GM18909 (cell line): ENCODE data around the gene TXNL4A.

Experiments used
- ATAC-seq: cut with Tn5 transposase; IDR thresholded peaks from one replicate; pipeline ENCODE4 v1.9.1; 2021; ENCODE audit warnings: mild to moderate bottlenecking; ENCODE audit not compliant: unreplicated experiment, poor library complexity

TXNL4A gene

DNA sequence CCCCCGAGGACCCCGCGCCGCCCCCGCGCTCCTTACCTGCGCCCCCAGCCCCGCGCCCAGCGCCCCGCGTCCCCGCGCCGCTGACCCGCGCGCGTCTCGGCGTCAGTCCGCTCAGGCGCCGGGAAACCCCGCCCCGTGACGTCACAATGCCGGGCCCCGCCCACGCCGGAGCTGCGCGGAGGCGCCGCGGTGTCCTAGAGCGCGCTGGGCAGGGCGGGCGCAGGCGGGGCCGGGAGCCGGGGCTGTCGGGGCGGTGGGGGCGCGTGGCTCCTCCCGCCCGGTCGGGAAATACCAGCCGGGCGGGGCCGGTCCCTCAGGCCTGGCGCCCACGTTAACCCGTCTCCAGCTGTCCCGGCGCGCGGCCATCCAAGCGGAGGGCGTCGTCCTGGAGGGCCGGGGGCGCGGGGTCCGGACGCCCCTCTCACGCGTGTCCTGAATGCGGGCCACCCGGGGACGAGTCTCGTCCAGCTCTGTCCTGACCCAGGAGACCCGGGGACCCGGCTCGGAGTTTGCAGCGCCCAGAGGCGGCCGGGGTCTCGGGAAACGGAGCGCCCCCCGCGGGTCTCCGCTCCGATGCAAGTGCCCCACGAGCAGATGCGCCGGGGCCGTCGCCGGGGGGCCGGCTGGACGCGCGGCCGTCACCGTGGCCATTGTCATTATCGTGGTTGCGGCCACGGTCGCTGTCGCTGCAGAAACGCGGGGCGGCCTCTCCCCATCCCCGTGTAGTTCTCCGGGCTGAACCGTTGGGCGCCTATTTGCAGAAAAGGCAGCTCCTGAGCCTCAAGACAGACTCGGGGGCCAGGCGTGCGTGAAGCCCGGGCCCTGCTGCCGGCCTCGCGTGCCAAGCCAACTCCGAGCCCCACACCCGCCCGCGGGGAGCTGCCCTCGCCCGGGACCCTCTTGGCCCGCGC is 36.6 kb downstream of the TXNL4A start, which contains the start of gene SLC66A2:
Gene SLC66A2 (minus strand): TSS at position 109 of the 911 bp plus-strand sequence. CDS start 727 bp downstream, outside the sequence.
- ATAC-seq: peak; percentile 85

DNA sequence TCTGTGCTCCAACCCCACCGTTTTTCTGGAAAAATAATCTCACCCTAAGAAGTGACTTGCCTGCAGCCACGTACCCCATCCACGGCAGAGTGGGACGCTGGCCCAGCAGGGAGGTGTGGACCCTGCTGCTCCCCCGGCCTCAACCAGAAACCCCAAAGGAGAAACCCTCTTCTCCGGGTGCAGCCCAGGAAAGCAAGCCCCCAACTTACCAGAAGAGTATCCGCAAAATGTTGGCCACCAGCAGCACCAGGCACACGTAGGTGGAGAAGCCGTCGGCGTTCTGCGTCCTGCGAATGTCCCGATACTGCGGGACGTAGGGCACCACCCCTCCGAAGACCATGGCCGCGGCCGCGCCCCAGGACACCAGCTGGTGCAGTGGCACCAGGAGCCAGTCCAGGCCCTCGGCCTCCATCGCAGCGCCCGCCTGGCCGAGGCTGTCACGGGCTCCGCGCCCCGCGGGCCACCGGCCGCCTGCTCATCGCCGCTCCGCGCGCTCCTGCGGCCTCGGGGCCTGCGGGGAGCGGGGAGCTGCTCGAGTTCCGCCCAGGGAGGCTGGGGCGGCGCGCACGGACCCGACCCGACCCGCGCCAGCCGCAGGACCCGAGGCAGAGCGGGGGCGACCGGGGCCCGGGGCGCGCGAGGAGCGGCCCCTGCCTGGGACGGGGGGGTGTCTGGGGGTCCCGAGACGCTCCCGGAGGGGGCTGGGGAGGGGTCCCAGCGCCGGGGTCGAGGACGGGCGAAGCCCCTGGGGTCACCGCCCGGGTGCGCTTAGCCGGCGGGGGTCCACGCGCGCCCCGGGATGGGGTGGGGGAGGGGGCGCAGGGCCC is 37.6 kb downstream of the TXNL4A start:
- peak; percentile 23 for ATAC-seq

DNA sequence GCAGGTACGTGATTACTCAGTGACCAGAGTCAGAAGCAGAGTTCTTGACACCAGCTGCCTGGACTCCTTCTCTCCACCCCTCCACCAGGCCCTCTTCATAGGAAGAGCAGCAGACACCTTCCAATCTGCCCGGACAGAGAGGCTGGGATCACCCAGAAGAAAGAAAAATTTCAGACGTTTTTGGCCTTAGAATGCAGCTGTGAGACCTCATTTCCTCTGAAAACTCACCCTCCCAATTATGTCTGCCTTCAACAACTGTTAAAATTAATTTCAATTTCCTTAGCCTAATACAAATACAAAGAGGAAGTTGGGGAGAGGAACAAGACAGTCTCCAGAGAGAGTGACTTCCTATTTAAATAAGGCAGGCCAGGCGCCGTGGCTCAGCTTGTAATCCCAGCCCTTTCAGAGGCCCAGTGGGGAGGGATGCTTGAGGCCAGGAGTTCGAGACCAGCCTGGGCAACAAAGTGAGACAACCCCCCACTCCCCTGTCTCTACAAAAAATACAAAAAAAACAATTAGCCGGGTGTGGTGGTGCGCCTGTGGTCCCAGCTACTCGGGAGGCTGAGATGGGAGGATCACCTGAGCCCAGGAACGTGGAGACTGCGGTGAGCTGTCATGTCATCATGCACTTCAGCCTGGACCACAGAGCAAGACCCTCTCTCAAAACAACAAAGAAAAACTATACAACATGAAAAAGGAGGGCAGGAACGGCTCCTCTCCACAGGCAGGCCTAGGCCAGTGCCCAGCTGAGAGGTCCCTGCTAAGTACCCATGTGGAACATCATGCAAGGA is 38.5 kb downstream of the TXNL4A start:
- ATAC-seq: no peak

DNA sequence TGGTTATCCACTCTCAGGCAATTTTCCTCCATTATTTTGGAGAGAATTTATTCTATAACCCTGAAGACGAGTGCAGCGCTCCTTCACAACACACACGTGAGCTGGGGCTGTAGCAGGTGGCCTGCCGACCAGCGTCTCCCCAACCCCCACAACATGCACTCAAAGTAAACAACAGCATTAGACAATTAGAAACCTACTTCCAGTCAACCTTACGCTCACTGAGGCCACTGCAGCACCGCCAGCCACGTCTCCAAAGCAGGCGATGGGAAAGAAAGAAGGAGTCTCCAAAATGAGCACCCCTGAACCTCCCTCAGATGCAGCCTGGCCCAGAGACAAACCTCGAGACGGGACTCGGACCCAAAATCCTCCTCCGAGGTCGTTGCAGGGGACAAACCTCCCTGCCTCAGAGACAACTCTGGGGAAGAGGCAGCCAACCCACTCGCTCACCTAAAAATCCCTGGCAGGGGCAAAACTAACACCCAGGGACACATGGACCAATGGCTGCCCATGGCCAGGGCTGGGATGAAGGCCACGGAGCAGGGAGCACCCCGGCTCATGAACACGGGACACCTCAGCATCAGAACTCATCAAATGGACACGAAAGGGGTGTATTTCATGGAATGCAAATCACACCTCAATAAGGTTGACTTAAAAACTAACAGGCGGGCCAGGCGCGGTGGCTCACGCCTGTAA is 39.5 kb downstream of the TXNL4A start:
- no peak for ATAC-seq

DNA sequence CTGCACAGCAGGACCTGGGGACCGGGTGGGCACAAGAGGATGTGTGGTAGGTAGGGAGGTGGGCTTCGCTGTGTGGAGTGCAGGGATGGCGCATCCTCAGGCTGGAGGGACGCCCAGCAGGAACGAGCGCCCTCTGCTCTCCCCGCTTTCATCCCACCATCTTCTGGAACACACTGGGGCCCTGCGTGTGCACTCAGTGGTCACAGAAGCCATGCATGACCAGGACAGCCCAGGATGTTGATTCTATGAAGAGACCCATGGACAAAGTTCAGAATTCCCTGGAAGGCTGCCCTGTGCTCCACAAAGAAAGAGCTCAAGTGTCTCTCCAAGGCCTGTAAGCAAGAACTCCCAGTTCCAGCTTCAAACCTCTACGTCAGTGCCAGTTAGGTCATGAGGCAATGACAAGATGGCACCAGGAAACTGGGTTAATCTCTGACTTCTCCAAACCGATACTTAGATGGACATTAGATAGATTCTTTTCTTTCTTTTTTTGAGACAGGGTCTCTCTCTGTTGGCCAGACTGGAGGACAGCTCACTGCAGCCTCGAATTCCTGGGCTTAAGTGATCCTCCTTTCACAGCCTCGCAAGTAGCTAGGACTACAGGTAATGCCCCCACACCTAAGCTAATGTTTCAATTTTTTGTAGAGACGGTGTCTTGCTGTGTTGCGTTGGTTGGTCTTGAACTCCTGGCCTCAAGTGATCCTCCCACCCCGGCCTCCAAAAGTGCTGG is 40.3 kb downstream of the TXNL4A start:
- no peak for ATAC-seq

DNA sequence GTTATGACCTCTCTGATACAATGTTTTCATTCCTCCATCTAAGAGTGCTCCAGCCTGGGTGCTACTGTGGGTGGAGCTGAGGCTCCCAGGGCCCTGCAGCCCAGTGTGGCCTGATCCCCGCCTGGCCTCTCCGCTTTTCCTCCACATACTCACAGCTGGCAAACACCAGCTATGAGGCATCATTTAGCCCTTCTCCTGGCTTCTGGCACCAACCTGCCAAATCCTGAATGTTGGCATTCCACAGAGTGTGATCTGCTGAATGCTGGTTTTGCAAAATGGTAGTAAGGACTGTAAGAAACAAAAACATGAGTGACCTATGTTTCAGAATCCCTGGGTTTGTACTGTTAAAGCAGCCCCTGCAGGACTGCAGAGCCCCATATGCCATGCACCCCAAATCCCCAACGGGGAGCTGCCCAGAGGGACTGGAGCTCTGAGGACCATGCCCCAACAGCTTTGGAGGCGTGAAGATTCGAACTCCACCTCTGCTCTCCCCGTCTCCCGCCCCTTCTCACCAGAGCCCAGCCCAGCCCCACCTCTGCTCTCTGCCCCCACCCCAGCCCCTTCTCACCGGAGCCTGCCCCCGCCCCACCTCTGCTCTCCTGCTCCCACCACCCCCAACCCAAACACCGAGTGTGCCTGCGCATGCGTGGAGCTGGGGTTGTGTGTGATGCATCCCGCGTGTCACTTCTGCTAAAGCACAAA is 41.2 kb downstream of the TXNL4A start:
- ATAC-seq: no peak

DNA sequence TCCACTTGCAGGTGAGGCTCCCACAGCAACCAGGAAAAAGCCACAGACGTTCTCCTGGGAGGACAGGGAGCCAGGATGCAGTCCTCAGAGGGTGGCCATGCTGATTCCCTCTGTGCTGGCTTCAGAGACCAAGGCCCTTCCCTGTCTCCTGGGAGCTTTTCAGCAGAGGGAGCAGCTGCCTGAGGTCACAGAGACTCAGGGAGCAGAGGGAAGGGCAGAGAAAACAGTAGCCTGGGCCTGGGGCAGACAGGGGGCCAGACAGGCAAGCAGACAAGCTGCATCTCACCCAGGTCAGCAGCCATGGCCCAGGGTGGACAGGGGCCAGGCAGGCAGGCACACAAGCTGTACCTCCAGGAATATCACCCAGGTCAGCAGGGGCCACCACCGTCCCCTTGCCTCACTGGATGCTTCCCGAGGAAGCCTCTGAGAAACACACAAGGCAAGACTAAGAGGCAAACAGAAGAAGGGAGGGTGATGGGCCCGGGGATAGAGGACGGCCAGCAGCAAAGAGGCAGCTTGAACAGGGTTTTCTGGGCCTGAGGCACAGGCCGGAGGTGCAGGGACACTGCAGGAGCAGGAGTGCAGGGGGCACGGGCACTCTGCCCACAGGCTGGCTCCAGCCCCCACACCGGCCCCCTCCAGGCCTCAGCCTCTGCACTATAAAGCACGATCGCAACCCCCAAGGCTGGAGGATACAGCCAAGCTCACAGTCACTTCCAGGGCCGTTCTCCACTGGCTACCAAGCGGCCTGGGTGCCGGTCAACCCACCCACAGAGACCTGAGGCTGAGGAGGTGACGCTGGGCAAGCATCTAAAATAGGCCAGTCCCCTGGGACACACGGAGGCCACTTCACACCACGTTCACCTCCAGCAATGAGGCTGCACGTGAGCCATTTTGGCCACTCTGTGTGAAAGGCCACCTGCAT is 43.0 kb downstream of the TXNL4A start:
- no peak for ATAC-seq

DNA sequence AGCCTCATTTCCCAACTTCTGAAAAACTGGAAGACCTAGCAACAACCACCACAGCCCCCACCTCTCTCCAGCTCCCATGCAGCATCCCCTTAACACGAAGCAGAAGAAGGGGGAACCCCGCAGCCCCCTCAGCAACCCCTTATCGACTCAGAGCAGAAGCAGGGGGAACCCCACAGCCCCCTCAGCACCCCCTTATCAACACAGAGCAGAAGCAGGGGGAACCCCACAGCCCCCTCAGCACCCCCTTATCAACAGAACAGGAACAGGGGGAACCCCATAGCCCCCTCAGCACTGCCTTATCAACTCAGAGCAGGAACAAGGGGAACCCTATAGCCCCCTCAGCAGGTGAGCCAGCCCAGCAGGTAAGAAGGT is 43.6 kb downstream of the TXNL4A start:
- no peak for ATAC-seq

DNA sequence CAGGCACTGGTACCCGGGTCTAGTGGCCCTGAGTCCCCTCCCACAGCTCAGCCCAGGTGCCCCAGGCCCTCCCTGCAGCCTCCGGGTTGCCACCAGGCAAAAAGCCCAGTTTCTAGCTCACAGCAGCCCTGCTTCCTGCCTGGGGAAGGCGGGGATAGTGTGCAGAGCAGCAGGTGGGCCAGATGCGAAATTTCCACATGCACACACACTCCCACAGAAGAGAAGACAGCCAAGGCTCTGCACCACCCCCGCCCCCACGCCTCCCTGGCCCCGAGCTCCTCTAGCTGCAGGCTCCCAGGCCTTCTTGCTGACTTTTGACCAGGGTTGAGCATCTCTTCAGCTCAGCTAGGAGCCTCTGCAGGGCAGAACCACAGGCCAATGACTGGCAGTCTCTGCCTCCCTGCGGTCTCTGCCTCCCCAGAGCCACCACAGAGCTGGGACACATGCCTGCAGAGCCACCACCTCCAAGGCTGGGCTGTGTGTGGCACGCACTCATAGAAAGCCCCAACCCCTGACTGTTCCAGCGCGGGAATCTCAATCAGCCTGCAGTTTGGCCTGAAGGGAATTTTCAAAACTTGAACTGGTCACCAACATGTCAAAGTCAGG is 44.1 kb downstream of the TXNL4A start:
- ATAC-seq: peak; percentile 62

DNA sequence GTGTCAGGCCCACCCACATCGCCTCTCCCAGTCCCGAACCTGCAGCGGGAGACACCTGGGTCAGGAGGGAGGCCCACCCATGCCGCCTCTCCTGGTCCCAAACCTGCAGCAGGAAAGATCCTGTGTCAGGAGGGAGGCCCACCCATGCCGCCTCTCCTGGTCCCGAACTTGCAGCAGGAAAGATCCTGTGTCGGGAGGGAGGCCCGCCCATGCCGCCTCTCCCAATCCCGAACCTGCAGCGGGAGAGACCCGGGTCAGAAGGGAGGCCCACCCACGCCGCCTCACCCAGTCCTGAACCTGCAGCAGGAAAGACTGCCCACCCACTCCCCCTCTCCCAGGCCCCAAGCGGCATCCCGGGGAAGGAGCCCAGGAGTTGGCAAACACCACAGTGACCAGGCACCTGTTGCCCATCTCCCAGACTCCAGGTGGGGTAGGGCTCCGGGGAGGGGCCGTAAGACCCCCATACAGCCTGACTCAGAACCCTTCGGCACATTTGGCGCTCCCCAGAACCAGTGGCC is 44.7 kb downstream of the TXNL4A start:
- ATAC-seq: no peak

DNA sequence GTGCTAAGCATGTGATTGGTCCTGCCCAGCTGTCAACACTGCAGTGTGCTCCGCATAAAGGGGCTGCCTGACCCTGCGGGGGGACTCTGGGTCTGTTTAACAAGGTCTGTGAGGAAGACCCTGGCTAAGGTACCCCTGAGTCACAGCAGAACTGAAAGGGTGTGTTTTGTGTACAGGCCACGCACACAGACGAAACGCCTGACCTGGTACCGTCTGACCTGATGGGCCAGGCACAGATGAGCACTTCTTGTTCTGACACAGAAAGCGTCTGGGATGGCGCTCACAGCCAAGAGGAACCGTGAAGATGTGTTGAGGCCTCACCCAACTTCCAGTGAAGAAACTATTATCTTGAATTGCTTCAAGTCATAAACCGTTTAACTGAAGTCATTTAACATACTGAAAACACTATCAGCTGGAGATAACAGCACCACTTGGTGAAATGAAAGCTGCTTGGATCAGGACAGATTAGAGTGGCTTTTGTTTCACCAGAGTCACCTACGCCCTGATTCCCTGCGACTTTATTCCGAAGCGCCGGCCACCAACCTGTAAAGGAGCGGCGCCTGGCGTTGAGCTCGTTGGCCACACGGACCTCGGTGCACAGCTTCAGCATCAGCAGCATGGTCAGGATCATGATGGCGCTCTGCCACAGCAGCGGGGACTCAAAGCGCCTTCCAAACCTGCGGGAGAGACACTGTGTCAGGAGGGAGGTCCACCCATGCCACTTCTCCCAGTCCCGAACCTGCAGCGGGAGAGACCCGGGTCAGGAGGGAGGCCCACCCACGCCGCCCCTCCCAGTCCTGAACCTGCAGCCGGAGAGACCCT is 45.4 kb downstream of the TXNL4A start:
- ATAC-seq: no peak

DNA sequence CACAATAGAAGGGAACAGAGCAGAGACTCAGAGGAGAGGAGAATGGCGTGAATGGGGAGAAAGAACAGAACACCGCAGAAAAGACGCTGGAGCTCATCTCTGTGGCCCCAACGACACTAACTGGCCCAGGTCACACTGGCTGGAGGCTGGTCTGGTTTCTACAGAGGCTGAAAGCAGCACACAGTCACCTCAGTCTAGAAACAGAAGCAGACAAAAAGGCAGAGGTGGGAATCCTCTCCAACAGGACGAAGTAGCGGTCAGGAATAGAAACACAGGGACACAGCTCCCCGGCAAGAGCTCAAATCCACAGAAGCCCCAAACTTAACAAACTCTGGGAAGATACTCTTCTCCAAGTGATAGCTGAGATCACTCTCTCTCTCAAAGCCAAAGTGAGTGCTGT is 46.2 kb downstream of the TXNL4A start:
- ATAC-seq: no peak

DNA sequence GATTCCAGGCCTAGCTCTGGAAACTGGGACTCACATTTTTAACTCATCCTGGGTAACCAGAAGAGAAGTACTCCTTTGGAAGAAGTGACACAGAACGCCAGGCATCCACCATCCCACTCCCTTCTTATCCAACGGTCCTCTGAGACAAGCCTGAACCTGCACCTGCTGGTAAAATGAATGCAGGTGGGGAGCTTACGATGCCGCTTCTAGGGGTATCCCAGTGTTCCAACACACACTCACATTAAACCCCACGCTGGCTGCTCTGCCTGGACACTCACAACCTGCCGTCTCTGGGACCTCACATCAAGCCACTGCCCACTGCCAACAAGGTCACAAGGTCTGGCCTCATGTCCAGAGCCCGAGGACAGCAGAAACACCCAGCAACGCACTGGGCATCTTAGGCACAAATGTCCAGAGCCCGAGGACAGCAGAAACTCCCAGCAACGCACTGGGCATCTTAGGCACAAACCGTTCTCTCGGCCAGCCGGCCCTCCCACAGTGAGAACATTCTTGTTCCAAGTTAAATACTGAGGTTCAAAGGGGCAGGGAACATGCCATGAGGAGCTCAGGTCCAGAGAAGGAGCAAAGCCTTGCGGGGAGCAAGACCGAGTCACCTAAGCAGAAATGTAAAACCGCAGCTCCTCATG is 46.8 kb downstream of the TXNL4A start:
- no peak for ATAC-seq

DNA sequence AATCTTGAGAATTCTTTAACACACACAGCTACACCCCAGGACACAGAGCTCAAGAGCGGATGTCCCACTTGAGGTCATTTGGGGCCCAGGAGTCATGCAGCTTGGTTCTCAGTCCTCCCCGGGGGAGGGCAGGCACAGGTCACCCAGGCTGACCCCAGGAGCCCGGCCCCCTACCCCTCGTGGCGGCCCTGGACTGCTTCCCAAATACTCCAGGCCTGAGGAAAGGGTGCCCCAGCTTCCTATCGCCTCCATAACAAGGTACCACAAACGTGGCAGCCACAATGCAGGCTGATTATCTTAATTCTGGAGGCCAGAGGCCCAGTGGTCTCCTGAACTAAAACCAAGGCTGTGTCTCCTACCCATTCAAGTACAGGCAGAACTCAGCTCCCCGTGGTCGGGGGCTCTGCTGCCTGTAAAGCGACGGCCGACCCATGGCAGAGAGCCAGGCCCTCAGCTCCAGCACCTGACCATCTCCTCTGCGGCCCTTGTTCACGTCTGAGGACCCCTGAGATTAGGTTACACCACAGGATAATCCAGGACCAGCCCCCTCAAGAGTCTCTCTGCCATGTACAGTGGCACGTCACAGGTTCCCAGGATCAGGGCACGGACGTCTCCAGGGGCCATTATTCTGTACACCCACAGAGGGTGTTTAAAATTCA is 47.4 kb downstream of the TXNL4A start:
- ATAC-seq: no peak

DNA sequence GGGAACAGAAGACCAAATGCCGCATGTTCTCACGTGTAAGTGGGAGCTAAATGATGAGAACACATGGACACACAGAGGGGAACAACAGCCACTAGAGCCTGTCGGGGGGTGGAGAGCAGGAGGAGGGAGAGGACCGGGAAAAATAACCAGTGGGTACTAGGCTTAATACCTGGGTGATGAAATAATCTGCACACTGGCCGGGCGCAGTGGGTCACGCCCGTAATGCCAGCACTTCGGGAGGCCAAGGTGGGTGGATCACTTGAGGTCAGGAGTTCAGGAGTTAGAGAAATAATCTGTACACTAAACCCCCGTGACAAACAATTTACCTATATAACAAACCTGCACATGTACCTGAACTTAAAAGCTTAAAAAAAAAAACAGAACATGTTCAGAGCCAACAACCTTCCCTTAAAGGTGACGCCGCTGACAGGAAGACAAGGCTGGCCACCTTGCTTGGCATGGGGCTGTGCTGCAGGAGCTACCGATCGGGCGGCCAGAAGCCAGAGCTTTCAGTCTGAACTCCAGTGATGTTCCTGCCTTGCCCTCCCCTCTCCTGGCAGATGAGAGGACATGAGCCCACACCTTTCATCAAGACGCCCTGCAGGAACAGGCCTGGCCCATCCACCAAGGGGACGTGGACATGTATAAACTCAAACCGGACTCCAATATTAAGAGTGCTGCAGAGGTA is 48.1 kb downstream of the TXNL4A start:
- ATAC-seq: no peak
